SH-SY5Y (cell line): ENCODE results near the gene MIOX.

Experiments
- GATA2 ChIP-seq: IDR thresholded peaks from 2 replicates; pipeline ENCODE4 v1.6.1; 2011; ENCODE audit warnings: mild to moderate bottlenecking, low read depth, low read length
- GATA3 ChIP-seq: IDR thresholded peaks from 2 replicates; pipeline ENCODE4 v1.6.1; 2011; ENCODE audit warnings: low read depth, mild to moderate bottlenecking, low read length, moderate library complexity

DNA sequence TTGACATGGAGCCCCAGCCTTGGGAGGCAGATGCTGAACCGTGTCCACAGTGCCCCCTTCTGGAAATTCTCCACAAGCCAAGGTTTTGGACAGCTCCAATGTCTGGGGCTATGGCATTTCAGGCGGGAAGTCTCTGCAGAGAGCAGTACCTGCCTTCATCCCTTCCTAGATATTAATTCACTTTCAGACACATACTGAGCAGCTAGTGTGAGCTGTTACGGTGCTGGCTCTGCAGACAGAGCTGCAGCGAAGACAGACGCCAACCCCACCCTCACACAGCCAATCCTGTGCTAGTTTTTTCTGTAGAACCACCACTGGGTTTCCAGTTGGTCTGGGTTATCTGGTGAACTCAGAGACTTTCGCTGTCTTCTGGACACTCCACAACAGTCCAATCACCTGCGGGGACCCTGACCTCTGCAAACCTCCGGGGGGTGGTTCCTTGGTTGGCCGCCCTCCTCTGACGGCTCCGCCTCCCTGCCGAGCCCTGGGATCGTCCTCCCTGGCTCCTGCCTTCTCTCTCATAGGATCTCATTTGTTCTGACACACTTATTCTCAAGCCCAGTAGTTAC is 11.7 kb downstream of the MIOX start:
- TF ChIP-seq GATA3 = no peak
- TF ChIP-seq GATA2 = no peak
